Measurements from ENCODE around the gene FZR1. TPM values are rescaled to one million over a fixed set of nuclear protein-coding genes. Genes with fewer than 3 reads are reported as not detected.
A peak's percentile ranks its signal among the peaks of the same experiment; 100 is the strongest.

The FZR1 gene
- total and polyA plus RNA-seq, 2 of the 4 experiments (the other 2 are of a cell fraction) = 21.5 to 47.8 TPM

- Histone ChIP-seq H3K56ac (ENCODE audit: extremely low read depth, insufficient read depth, low read length) (no peak overlapping the region), H3K4me3 (ENCODE audit: insufficient read depth, low read depth, low read length) (no peak overlapping the region), H4K20me1 (ENCODE audit: insufficient read depth, low read length) (peaks cover 36% of the 10 kb centered on the region), H2AK9ac (replicated peaks; ENCODE audit: low read depth, low read length, poor library complexity) (no peak overlapping the region), H3K36me3 (ENCODE audit: control insufficient read depth, insufficient read depth, low read length) (peaks cover 32% of the 10 kb centered on the region), H2AK5ac (ENCODE audit: low read depth, low read length) (no peak overlapping the region), H3K9ac (ENCODE audit: low read depth, low read length) (no peak overlapping the region), H3K18ac (ENCODE audit: low read depth, low read length) (no peak overlapping the region), H3K27me3 (ENCODE audit: control insufficient read depth, insufficient read depth, low read length) (no peaks in the 10 kb centered on the region), H3K23ac (ENCODE audit: low read depth, low read length) (no peak overlapping the region), H3K79me1 (ENCODE audit: low read depth in 1 of 2, low read length in 2 of 2) (peaks cover 4 to 24% of the 10 kb centered on the region in 2 experiments; a peak in 3 of 4 replicates), H3K27ac (ENCODE audit: insufficient read depth, low read length) (no peak overlapping the region), H3K9me3 (ENCODE audit: control insufficient read depth, insufficient read depth, low read length) (no peaks in the 10 kb centered on the region), H2BK20ac (ENCODE audit: low read depth, low read length) (no peak overlapping the region), H2BK120ac (ENCODE audit: low read depth, low read length) (no peak overlapping the region), H3K9me1 (ENCODE audit: insufficient read depth, low read length) (no peaks in the 10 kb centered on the region), H3K4me2 (ENCODE audit: low read depth, low read length) (no peak overlapping the region), H3K14ac (replicated peaks; ENCODE audit: low read depth, low read length) (no peak overlapping the region), H4K8ac (ENCODE audit: low read depth in 2 of 2, low read length in 2 of 2) (no peak overlapping the region), H2AFZ (replicated peaks; ENCODE audit: low read length, poor library complexity) (peak overlapping the region; percentile 43), H2BK15ac (ENCODE audit: low read depth, low read length) (no peak overlapping the region), H3K4me1 (ENCODE audit: control insufficient read depth, insufficient read depth, low read length) (no peaks in the 10 kb centered on the region), H2BK5ac (ENCODE audit: low read depth, low read length, poor library complexity, severe bottlenecking) (no peak overlapping the region), H3K4ac (ENCODE audit: low read depth, low read length) (no peak overlapping the region), H4K91ac (ENCODE audit: insufficient read depth, low read depth, low read length) (no peak overlapping the region), H4K5ac (ENCODE audit: low read depth, low read length) (no peak overlapping the region)
- DNase-seq (no peak), ATAC-seq (ENCODE audit: low read depth) (peak; percentile 48; the same call in 1 of the 2 replicates)
- dilution Hi-C loops (cut with HindIII; ENCODE audit: low sequenced_read_pairs, unreplicated experiment) = no loop called here
- BruUV-seq (replicated peaks) = no TSS peak
- POLR2A ChIA-PET (ENCODE audit: unreplicated experiment) = no interaction called here
- 100% methylated on average over 3 of the region's 15 CpGs; no CpG with 5 or more reads in 1 of the 2 experiments for WGBS, 2 experiments (ENCODE audit: extremely low coverage in 2 of 2, insufficient read length in 1 of 2)
- intact Hi-C loops (cut with micrococcal nuclease) = no loop called here
- CTCF ChIA-PET = no interaction called here
- no peak for TF ChIP-seq CEBPB (IDR thresholded peaks at IDR 0.05; ENCODE audit: low read depth, low read length)
- no peak for TF ChIP-seq MAFK (IDR thresholded peaks at IDR 0.05; ENCODE audit: low read depth, low read length)
- peak; percentile 51 for TF ChIP-seq RAD21 (IDR thresholded peaks at IDR 0.05; ENCODE audit: low read length)
- TF ChIP-seq CTCF (conservative IDR thresholded peaks at IDR 0.05; ENCODE audit: low read depth, low read length) = peak; percentile 56
- peak; percentile 42 for TF ChIP-seq SMC3 (IDR thresholded peaks at IDR 0.05; ENCODE audit: low read depth, low read length)
- no peak for TF ChIP-seq RFX5 (IDR thresholded peaks at IDR 0.05; ENCODE audit: low read depth, low read length)
- in situ Hi-C loops (cut with MboI; ENCODE audit: low sequenced_read_pairs) = no loop called here
Measured at GRCh38 chr19:3547301-3547731, 41.2 kb downstream of the FZR1 start.

Data from IMR-90 (cell line).